Vagina (tissue), 2 donors: ENCODE measurements around the gene NFATC3.

ENCODE experiments used
- POLR2A ChIP-seq, 2 donors: fragments of 450-650 bp; IDR thresholded peaks; one replicate each; pipeline ENCODE4 v1.6.1; 2017; ENCODE audit warnings: antibody characterized with exemption in 2 of 2, mild to moderate bottlenecking in 2 of 2, moderate library complexity in 2 of 2
- POLR2AphosphoS5 ChIP-seq, 2 donors: sonication (generic); formaldehyde crosslinking; IDR thresholded peaks; one replicate each; pipeline ENCODE4 v1.9.0; 2017; ENCODE audit warnings: antibody characterized with exemption in 2 of 2, mild to moderate bottlenecking in 2 of 2, low read depth in 1 of 2; ENCODE audit not compliant: insufficient read depth in 1 of 2
- TF ChIP-seq, protein P1 (sequence below), 3 experiments: fragments of 450-650 bp in 2 of 3; fragments of 200-600 bp in 1 of 3; sonication (generic) in 1 of 3; IDR thresholded peaks; one replicate each; pipeline ENCODE4 v1.5.1; 2017 to 2019; ENCODE audit warnings: antibody characterized with exemption in 3 of 3, mild to moderate bottlenecking in 2 of 3, moderate library complexity in 2 of 3

DNA sequence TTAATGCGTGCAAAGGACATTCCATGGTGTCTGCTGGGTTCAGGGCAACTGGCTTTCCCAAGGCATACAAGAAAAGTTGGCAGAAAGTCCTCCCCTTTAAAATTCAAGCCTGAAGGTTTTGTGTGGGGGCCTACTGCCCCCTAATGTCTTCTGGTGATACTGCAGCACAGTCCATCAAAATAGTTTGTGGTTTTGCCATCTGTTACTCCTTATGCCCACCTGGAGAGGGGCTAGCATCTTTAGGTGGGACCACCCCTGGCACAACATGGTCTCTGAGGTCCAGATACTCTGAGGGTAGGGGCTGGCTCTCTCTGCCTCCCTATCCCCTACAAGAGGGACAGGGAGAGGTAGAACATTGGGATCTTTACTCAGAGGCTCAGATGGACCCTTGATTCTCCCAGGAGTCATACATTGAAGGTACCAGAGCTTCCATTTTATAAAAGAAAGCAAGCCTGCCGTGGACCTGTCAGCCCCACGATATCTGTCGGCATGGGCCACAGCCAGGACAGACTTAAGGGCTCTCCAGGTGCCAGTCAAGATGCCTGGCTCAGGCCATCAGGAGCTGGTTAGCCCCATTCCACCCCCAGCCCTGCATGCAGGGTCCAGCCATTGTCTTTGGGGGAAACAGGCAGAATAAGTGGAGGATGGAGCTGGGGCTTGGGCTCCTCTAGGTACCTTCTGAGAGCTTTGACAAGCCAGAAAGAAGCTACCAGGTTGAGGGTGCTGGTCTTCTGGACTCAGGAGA lies 144.4 kb downstream of the NFATC3 start:
- no peak for TF ChIP-seq POLR2AphosphoS5 (IDR thresholded peaks at IDR 0.05; ENCODE audit: insufficient read depth in 1 of 2, low read depth in 1 of 2)
- TF ChIP-seq, protein P1, sequence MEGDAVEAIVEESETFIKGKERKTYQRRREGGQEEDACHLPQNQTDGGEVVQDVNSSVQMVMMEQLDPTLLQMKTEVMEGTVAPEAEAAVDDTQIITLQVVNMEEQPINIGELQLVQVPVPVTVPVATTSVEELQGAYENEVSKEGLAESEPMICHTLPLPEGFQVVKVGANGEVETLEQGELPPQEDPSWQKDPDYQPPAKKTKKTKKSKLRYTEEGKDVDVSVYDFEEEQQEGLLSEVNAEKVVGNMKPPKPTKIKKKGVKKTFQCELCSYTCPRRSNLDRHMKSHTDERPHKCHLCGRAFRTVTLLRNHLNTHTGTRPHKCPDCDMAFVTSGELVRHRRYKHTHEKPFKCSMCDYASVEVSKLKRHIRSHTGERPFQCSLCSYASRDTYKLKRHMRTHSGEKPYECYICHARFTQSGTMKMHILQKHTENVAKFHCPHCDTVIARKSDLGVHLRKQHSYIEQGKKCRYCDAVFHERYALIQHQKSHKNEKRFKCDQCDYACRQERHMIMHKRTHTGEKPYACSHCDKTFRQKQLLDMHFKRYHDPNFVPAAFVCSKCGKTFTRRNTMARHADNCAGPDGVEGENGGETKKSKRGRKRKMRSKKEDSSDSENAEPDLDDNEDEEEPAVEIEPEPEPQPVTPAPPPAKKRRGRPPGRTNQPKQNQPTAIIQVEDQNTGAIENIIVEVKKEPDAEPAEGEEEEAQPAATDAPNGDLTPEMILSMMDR (IDR thresholded peaks at IDR 0.05), result peak; percentile 70 to 84 (median 83)
- no peak for TF ChIP-seq POLR2A (IDR thresholded peaks at IDR 0.05)
